HG03457 (cell line): ENCODE measurements around the gene USP11.
"Not testable (repeated sequence)": the region's sequence is repeated elsewhere in the genome, so short reads cannot be mapped to it uniquely, and the experiment has no call there.

ENCODE experiments used
- ATAC-seq: cut with Tn5 transposase; IDR thresholded peaks from one replicate; pipeline ENCODE4 v1.9.1; 2021; ENCODE audit warnings: moderate number of reproducible peaks; ENCODE audit not compliant: unreplicated experiment

Gene USP11

DNA sequence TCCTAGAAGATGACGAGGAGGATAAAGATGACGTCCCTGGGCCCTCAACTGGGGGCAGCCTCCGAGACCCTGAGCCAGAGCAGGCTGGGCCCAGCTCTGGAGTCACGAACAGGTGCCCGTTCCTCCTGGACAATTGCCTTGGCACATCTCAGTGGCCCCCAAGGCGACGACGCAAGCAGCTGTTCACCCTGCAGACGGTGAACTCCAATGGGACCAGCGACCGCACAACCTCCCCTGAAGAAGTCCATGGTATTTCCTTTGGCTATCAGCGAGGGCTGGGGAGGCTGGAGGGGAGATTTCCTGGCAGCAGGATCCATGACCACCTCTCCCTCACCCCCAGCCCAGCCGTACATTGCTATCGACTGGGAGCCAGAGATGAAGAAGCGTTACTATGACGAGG, 11.9 kb downstream of the USP11 start:
- ATAC-seq, result no peak

DNA sequence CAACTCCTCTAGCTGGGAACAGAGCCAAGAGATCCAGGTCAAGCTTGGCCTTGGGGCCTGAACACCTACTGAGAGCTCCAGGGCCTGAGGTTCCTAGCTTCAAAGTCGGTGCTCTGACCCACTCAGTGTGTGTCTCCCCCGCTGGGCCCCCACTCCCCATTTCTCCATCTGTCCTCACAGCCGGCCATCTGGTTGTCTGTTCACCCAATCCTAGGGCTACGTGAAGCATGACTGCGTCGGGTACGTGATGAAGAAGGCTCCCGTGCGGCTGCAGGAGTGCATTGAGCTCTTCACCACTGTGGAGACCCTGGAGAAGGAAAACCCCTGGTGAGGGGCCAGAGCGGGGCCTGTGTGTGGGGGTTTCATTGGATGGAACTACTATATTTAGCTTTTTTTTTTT, 12.3 kb downstream of the USP11 start:
- ATAC-seq, result no peak

DNA sequence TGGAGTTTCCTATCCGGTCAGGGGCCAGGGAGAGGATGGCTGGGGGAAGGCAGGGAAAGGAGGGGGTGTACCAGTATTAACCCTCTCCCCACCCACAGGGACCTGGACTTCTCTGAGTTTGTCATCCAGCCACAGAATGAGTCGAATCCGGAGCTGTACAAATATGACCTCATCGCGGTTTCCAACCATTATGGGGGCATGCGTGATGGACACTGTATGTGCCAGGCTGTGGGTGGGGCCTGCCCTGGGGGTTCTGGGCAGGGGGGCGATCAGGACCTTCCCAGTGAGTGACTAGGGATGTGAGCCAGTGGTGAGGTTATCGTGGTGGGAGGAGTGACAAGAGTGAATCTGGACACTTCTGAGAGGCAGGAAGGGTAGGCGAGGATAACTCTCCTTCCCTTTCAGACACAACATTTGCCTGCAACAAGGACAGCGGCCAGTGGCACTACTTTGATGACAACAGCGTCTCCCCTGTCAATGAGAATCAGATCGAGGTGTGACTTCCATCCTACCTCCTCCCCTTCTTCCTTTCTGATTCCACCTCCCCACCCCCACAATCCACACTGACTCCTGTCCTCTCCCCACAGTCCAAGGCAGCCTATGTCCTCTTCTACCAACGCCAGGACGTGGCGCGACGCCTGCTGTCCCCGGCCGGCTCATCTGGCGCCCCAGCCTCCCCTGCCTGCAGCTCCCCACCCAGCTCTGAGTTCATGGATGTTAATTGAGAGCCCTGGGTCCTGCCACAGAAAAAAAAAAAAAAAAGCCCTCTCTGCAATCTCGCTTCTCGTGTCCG, 14.6 kb downstream of the USP11 start:
- ATAC-seq, result no peak

DNA sequence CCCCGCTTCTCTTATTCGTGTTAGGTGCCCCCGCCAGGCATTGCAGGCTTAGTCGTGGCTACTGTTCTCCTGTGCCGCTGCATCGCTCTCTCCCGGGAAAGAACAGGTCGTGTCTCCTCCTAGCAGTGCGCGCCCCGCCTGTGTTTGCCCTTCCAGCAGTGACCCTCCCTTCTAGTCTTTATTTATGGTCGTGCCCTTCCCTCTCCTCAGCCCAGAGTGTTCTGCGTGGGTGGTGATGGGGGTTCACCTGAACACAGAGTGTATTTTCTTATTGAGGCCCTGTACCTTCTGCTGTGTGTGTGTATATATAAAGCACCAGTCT, 15.2 kb downstream of the USP11 start:
- ATAC-seq, result no peak

DNA sequence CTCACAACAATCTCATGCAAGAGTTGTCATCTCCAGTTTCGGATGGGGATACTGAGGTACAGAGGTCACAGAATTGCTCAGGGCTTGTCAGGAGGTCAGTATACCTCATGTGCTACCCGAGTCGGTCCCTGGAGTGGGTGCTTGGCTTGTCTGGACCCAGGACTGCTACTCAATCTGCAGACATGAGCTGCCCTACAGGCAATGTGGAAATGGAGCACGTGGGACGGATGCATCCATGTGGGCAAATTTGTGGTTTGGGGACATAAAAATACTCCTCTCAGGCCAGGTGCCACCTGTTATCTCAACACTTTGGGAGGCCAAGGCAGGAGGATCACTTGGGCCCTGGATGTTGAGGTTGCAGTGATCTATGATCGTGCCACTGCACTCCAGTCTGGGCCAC, 15.8 kb downstream of the USP11 start:
- ATAC-seq, result no peak

DNA sequence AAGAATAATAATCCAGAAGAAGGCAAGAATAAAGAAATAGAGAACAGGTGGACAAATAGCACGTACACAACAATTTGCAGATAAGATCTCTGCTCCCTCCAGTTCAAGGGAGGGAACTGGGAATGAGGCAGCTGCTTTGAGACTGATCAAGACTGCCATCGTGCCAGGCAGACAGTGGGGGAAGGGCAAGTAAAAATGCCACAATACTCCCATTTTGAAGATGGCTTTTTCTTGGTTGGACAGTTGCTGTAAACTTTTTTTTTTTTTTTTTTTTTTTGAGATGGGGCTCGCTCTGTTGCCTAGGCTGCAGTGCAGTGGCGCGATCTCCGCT, 17.2 kb downstream of the USP11 start:
- no peak for ATAC-seq

DNA sequence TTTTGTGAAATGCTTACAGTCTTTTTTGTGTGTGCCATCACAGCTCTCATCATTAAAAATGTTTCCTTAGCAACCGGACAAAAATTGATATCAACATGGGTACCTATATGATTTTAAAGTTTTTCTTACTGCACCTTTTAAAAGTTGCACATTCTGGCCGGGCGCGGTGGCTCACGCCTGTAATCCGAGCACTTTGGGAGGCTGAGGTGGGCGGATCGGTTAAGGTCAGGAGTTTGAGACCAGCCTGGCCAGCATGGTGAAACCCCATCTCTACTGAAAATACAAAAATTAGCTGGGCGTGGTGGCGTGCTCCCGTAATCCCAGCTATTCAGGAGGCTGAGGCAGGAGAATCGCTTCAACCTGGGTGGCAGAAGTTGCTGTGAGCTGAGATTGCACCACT, 24.8 kb downstream of the USP11 start:
- ATAC-seq, result not testable (repeated sequence)

DNA sequence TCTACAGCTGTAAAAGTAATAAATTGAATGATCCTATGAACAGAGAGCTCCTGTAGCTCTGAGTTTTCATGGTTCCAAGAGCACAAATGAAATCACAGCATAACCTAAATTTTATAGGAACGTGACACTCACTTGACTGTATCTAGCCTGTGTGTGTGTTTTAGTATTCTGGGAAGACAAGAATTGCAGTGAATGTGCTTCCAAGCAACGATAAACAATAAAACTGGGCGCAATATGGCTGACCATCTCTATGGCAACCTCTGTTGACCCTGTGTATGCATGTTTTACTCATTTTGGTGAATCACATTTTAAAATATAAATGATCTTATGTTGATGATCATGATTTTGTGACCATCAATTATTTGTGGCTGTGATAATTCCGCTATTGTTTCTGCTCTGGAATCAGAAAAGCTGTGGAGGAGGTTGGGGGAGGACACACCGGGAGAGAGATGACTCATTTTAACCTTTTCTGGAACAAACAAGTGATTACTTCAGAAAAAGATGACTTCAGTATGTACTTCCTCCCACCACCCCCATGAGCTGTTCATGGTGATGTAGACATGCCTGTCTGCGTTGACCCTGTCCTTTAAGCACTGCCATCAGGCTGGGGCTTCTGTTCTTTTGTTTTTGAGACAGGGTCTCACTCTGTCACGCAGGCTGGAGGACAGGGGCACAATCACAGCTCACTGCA, 31.8 kb downstream of the USP11 start:
- no peak for ATAC-seq

DNA sequence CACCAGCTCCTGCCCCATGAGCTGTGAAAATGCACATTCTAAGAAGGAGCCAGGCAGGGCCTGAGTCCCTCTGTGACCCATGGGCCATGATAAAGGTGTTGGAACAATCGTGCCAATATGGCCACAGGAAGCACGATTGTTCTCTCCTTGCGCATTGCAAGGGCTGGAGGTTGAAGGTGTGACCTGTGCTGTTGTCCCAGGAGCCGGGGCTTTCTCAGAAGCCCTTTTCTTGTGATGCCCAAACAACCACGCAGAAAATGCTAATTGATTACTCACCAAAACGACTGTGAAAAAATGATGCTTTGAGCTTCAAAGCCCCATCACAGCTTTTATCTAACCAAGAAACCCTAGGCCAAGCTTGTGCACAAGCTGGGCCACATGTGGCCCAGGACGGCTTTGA, 33.8 kb downstream of the USP11 start:
- ATAC-seq, result no peak

DNA sequence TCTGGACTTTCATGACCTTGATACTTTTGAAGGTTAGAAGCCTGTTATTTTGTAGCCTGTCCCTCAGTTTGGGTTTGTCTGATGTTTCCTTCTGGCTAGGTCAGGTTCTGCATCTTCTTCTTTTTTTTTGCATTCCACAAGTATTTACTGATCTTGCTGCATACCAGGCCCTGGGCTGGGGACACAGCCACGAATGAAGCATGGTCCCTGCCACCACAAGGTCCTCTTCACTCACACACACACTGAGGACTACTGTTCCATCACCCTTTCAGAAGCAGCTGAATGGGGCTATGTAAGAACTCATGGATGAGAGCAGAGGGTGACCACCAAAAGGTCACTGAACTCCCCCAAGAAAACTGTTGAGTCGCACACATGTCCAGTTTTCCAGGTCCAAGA, 39.2 kb downstream of the USP11 start:
- ATAC-seq, result no peak

DNA sequence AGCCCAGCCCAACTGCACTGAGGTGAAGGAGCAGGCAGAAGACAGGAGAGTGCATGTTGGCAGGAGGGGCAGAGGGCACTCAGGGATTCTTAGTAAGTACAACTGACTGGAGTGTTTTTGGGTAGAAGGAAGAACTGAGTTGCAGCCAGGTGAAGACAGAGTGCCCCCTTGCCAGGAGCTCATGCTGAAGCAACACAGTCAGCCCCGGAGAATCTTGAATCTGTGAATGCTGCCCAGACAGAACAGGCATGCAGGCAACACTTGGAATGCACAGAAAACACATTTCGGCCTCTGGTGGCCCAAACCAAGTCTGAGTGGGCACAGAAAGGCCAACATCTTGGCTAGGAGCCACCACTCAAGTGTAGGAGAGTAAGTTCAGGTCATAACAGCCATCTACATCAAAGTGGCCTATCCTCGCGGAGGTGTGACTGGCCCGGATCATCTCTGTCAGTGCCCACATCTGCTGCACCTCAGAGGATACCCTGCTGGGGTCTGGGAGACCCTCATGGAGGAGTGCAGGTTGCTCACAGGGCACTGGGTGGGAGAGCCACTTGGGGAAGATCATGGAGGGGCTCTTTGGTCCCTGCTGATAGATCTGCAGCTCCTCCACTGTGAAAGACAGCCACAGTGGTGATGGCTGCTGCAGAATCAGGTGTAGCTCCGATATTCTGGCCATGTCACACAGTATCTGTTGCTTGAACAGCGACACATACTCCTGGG, 40.4 kb downstream of the USP11 start:
- no peak for ATAC-seq

DNA sequence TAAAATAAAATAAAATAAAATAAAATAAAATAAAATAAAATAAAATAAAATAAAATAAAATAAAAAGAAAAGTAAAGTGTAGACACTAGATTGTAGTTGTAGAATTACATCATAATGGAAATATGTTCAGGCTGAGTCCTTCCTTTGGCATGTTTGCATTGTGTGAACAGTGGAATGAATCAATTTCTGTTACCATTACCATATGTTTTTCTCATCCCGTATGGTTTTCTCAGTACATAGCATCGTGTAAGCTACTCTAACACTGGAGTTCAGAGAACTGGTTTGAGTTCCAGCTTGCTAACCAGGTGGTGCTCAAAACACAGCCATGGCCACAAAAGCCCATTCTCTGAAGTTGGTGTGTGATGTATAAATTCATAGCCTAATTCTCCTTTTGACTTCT, 45.9 kb downstream of the USP11 start:
- ATAC-seq, result no peak

DNA sequence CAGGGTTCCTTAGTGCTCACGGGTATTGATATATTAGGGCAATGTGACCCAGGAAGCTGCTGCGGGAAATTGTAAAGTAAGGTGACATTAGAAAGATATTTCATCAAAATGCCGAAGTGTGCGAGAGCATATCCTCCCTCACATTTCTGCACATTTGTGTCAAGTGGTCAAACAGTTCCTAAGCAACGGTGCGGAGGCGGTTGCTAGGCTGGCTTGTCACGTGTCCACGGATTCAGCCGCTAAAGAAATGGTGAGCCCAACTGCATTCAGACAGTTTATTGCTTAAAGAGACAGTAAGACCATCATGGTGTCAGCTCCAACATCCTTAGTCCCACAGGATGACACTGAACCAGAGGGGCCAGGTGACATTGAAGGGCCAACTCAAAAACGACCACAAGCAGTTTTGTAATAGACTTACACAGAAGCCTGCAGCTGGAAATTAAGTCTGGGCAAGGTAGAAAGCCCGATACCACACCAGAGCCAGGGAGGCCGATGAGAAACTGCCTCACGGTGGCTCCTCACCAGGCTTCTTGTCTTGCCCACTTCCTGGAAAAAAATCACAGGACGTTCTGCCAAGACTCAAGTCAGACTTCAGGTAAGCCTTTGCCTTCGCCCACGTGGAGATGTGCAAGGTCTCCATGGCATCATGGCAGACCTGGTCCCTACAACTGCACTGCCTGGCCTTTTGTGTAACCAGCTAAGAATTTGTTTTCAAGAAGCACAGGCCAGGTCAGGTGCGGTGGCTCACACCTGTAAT, 50.4 kb downstream of the USP11 start:
- ATAC-seq, result no peak

DNA sequence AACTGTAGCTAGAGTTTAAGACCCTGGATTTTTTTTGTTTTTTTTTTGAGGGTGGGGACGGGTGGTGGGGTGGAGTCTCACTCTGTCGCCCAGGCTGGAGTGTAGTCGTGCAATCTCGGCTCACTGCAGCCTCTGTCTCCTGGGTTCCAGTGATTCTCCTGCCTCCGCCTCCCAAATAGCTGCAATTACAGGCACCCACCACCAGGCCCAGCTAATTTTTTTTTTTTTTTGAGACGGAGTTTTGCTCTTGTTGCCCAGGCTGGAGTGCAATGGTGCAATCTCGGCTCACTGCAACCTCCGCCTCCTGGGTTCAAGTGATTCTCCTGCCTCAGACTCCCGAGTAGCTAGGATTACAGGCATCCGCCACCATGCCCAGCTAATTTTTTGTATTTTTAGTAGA, 51.8 kb downstream of the USP11 start:
- ATAC-seq, result not testable (repeated sequence)

DNA sequence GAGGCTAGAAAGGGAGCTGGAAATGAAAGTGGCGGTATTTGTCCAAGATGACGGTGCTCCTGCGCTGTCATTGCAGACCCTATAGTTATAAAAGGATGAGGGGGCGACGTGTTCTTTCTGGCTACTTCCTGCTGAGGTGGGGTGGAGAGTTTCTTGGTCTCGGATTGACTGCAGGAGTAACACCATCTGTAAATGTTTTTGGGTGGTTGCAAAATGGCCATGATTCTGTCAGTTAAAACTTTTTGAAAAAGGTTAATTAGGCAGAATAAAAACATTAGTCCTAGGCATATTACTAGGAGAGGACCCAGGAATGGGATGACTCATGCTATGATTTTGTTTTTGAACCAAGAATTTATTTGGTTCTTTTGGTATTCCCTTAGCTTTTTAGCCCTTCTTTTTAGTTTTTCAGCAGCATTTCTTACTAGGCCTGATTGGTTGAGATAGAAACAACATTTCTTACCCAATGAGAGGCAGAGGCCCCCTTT, 53.1 kb downstream of the USP11 start:
- ATAC-seq, result no peak

DNA sequence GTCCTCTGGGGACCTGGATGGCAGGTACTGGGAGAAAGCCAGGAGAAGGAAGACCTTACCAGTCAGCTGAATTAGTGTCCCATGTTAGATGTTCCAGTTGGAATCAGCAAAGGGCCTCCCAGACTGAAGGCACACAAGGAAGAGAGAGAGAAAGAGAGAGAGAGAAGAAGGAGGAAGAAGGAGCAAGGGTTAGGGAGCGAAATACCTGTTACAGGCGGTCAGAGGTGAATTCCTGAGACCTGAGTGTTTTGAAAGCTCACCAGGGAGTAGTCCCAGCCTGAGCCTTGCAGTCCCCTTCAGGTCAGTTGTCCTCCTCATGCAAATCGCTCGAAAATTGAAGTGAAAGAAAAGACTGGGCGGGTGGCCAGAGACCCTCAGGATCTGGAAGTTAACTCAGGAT, 60.3 kb downstream of the USP11 start:
- ATAC-seq, result no peak

DNA sequence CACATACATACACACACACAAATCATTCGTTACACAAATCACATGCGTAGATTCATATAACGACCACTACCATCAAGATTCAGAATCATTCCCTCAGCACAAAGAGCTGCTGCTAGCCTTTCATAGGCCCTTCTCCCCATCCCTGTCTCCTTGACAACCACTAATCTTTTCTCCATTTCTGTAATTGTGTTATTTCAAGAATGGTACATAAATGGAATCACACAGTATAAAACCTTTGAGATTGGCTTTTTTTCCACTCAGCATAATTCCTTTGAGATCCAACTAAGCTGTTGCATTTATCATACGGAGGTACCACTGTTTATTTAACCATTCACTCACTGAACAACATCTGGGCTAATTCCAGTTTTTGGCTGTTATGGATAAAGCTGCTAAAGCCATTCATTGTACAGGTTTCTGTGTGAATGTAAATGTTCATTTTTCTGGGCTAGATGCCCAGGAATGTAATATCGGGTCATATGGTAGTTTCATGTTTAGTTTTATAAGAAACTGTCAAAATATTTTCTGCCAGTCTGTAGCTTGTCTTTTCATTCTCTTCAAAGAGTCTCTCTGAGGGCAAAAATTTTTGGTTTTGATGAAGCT, 64.1 kb downstream of the USP11 start:
- no peak for ATAC-seq

DNA sequence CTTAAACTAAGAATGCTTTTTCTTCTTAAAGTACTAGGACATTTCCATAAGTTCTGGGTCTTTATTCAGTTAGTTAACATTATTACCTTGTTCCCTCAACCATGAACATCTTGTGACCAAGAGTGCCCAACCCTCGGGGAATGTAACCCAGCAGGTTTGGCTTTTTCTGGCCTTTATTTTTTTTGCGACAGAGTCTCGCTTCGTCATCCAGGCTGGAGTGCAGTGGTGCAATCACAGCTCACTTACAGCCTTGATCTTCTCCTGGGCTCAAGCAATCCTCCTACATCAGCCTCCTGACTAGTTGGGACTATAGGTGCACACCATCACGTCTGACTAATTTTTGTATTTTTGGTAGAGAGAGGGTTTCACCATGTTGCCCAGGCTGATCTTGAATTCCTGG, 65.1 kb downstream of the USP11 start:
- no peak for ATAC-seq
